GM18873 (cell line): Measurements from ENCODE around the gene IRAK2.

ENCODE experiments used
- ATAC-seq: cut with Tn5 transposase; IDR thresholded peaks from one replicate; pipeline ENCODE4 v1.9.1; 2021; ENCODE audit warnings: mild to moderate bottlenecking, moderate library complexity, moderate number of reproducible peaks; ENCODE audit not compliant: unreplicated experiment, low FRiP score

IRAK2 gene

GRCh38 chr3:10277115-10277625 lies 112.5 kb downstream of the IRAK2 start:
- ATAC-seq = no peak

GRCh38 chr3:10278501-10278900 lies 113.8 kb downstream of the IRAK2 start:
- no peak for ATAC-seq

GRCh38 chr3:10279384-10280176 lies 114.9 kb downstream of the IRAK2 start:
- no peak for ATAC-seq

GRCh38 chr3:10280177-10280529 lies 115.4 kb downstream of the IRAK2 start:
- ATAC-seq = no peak

GRCh38 chr3:10280571-10280970 lies 115.9 kb downstream of the IRAK2 start:
- no peak for ATAC-seq

- ATAC-seq = no peak
Measured at GRCh38 chr3:10281951-10282350, 117.2 kb downstream of the IRAK2 start.

GRCh38 chr3:10283638-10284037 lies 118.9 kb downstream of the IRAK2 start:
- no peak for ATAC-seq

- no peak for ATAC-seq
Measured at GRCh38 chr3:10284496-10284895, 119.8 kb downstream of the IRAK2 start.

GRCh38 chr3:10285272-10286132 lies 120.8 kb downstream of the IRAK2 start:
- ATAC-seq = no peak

GRCh38 chr3:10286133-10286524 lies 121.4 kb downstream of the IRAK2 start:
- ATAC-seq = no peak

GRCh38 chr3:10286596-10287295 lies 122.0 kb downstream of the IRAK2 start:
- no peak for ATAC-seq

GRCh38 chr3:10287936-10288574 lies 123.3 kb downstream of the IRAK2 start:
- no peak for ATAC-seq

- no peak for ATAC-seq
Measured at GRCh38 chr3:10288575-10288960, 123.8 kb downstream of the IRAK2 start.

- ATAC-seq = no peak
Measured at GRCh38 chr3:10289077-10289476, 124.4 kb downstream of the IRAK2 start.

- ATAC-seq = no peak
Measured at GRCh38 chr3:10289787-10290355, 125.2 kb downstream of the IRAK2 start.

- no peak for ATAC-seq
Measured at GRCh38 chr3:10290481-10291176, 125.9 kb downstream of the IRAK2 start.

- ATAC-seq = no peak
Measured at GRCh38 chr3:10291641-10292040, 126.9 kb downstream of the IRAK2 start.

GRCh38 chr3:10292505-10293419 lies 128.0 kb downstream of the IRAK2 start, which contains the start of gene GHRL:
TSS of gene GHRL (minus strand) at chr3:10292947. CDS start at chr3:10290180, 2,767 bp downstream.
- peak; percentile 83 for ATAC-seq
